Measurements from ENCODE around the gene BLTP3B.
"Not testable (repeated sequence)": the region's sequence is repeated elsewhere in the genome, so short reads cannot be mapped to it uniquely, and the experiment has no call there.

The BLTP3B gene, protein sequence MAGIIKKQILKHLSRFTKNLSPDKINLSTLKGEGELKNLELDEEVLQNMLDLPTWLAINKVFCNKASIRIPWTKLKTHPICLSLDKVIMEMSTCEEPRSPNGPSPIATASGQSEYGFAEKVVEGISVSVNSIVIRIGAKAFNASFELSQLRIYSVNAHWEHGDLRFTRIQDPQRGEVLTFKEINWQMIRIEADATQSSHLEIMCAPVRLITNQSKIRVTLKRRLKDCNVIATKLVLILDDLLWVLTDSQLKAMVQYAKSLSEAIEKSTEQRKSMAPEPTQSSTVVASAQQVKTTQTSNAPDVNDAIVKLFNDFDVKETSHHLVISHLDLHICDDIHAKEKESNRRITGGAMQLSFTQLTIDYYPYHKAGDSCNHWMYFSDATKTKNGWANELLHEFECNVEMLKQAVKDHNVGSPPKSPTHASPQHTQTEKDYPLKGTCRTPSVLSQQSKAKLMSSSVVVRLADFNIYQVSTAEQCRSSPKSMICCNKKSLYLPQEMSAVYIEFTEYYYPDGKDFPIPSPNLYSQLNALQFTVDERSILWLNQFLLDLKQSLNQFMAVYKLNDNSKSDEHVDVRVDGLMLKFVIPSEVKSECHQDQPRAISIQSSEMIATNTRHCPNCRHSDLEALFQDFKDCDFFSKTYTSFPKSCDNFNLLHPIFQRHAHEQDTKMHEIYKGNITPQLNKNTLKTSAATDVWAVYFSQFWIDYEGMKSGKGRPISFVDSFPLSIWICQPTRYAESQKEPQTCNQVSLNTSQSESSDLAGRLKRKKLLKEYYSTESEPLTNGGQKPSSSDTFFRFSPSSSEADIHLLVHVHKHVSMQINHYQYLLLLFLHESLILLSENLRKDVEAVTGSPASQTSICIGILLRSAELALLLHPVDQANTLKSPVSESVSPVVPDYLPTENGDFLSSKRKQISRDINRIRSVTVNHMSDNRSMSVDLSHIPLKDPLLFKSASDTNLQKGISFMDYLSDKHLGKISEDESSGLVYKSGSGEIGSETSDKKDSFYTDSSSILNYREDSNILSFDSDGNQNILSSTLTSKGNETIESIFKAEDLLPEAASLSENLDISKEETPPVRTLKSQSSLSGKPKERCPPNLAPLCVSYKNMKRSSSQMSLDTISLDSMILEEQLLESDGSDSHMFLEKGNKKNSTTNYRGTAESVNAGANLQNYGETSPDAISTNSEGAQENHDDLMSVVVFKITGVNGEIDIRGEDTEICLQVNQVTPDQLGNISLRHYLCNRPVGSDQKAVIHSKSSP (N-terminal part only)

DNA sequence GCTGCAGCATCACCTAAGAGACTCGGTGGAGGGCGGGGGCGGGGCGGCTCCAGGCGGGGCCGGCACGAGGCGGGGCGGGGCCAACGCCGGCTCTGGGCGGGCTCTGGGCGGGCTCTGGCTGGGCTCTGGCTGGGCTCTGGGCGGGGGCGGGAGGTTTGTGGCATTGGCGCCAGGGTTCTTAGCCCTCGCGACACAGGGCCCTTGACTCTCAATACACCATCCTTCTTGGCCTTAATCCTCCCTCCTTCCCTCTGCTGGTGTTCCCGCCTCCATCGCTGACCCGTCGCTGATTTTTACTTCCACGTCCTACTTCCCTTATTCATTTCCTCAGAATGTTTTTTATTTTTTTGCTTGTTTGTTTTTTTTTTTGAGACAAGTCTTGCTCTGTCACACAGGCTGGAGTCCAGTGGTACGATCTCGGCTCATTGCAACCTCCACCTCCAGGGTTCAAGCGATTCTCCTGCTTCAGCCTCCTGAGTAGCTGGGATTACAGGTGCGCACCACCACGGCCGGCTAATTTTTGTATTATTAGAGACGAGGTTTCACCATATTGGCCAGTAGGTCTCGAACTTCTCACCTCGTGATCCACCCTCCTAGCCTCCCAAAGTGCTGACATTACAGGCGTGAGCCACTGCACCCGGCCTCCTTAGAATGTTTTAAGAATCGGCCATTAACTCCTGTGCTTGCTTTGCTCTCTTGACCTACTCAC, at the start of gene BLTP3B:
Gene BLTP3B, minus strand, starts transcription at position 24 of the 709 bp plus-strand sequence. CDS start 239 bp downstream, outside the sequence.
- peak; percentile 42 for DNase-seq

DNA sequence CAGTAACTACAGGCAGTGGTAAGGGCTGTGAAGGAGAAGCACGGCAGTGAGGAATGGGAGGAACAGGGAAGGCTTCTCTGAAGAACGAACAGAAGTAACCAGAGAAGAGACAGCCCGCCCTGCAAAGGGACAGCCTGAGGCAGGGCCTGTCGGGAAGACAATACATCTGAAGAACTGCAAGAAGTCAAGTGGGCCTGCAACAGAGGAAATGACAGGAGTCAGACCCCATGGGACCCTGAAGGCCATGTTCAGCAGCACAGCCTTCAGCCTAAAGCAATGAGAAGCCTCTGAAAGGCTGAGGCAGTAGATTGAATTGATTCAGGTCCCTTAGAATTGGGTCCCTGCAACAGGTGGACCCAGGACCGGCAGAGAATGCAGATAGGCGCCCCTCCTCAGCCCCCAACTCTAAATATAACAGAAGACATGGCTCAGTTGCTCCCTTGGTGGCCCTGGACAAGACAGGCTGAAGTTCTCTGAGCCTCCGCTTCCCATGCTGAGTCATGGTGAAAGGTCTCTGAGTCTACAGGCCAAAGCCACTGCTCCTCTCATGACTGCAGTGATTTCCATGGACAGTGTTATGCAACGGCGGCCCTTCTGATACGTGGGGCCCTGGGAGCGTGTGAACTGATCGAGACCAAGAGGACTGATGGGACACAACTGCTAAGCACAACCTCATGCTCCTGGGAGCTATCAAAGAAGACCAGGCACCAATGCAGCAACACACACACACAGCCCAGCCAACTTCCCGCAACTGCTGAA, 47.1 kb upstream of the BLTP3B start:
- no peak for DNase-seq

DNA sequence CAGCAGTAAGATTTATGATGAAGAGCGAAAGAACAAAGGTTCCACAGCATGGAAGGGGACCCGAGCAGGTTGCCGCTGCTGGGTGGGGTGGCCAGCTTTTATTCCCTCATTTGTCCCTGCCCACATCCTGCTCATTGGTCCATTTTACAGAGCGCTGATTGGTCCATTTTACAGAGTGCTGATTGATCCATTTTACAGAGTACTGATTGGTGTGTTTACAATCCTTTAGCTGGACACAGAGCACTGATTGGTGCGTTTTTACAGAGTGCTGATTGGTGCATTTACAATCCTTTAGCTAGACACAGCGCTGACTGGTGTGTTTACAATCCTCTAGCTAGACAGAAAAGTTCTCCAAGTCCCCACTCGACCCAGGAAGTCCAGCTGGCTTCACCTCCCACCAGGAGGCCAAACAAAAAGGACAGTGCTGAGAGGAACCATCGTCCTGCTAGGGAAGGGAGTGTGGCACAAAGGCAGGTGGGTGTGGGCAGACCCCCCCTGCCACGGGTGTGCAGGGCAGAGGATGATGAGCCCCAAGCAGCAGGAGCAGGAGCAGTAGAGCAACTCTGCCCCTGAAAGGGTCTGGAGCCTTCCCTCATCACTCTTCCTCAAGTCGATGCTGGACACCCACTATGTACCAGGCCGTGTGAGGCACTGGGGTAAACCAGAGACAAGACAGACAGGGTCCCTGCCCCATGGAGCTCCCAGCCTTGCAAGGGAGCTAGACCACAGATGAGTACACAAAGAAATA, 46.4 kb upstream of the BLTP3B start:
- DNase-seq = not testable (repeated sequence)

DNA sequence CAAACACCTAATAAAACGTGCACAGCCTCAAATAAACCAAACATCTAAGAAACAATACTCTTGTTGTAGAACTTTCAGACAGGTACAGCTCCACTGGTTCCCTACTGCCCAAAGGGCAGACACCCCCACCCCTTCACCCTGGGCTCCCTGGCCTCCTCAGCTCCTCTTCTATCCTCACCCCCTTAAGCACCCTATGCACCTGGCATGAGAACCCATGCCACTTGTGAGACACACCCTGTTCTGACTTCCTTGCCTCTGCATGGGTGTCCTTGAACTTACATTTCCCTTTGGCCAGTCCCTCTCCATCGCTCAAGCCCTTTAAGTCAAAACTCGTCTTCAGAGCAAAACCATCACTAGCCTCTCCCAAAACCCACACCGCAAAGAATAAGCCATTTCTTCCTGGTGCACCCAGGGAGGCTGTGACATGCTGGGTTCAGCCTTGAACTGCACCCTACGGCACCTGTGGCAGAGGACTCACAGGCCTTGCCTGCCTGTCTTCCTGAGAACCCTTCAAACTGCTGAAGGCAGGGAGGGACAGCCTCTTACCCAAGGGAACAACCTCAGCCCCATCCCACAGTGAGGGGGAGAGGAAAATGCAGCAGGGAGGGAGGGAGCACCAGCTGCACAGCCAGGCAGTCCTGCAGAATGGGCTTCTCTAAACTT, 45.3 kb upstream of the BLTP3B start:
- no peak for DNase-seq

DNA sequence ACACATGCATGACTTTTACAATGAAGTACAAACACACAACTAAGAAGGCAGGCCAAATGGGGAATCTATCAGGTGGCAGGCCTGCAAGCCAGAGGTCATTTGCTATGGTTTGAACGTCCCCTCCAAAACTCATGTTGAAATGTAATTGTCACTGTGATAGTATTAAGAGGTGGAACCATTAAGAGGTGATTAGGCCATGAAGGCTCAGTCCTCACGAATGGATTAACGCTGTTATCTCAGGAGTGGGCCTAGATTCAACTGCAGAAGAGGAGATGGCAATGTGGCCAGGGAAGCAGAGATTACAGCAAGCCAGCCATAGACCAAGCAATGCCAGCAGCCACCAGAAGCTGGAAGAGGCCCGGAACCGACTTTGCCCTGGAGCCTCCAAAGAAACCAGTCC, 44.4 kb upstream of the BLTP3B start:
- no peak for DNase-seq

DNA sequence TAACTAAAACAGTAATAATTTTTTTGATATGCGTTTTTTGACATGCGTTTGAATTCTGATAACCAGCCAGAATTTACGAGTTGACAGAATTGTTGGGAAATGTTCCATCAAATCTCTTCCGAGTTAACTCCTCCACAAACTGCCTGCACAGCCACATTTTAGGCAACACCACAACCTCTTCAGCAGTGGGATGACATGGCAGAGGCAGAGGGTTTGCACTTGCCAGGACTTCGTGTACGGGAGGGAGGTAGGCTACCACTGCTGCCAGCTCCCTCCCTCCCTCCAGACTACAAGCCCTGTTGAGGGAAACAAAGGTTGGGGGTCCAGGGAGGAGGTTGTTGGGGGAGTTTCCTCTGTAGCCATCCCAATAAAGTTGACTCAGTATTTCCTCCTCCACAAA, 43.4 kb upstream of the BLTP3B start:
- DNase-seq = no peak

DNA sequence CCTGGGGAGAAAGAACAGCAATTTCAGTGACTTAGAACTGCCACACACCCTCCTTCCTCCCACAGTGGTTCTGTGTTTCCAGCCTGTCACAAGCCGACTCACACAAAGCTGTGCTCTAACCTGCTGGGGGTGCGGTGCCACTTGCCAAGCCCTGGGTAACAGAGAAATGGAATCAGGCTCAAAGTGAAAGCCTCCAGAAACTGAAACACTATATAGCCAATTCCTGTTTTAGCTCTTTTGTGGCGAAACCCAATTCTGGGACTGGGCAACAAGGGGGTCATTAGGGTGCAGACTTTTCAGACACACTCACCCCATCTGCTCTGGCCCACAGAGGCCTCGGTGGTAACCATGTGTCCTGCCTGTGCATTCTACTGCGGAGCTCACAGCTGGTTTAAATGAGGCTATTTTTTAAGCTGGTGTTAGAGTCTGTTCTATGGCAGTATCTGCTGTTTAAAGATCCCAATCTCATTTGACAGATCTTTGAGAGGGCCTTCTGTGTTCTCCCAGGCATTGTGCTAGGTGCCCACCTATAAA, 42.8 kb upstream of the BLTP3B start:
- no peak for DNase-seq

DNA sequence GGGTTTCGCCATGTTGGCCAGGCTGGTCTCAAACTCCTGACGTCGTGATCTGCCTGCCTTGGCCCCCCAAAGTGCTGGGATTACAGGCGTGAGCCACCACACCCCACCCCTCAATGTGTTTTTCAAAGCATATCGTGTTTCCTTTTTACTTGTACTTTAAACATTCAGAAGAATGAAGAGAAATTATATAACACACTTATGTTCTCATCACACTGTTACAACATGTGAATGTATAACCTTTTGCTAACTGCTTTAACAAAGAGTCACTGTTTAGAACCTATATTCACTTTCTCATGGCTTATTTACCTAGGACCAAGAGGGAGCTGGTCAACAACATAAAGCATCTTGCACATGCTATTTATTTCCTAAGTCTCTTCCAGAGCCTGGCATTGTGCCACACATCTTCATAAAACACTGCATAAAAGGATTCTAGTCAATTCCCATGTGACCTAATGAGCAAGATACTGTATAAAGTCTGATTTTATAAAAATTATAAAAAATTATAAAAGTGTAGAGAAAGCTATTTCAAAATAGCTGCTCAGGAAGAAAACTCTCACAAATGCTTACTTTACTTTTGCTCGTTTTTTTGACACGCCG, 42.0 kb upstream of the BLTP3B start:
- DNase-seq = no peak

DNA sequence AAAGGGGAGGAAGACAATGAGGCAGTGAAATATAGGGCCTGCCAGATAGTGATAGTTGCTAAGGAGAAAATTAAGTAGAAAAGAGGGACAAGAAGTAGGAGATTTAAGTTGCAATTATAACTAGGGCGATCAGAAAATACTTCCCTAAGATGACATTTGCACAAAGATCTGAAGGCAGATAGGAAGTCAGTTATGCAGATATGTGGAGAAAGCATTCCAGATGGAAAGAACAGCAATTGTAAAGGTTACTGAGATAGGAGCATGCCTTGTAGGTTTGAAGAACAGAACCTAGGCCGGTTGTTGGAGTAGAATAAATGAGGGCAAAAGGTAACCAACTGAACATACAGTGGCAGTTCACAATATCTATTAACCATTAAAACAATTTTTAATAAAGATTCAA, 36.6 kb upstream of the BLTP3B start:
- no peak for DNase-seq

DNA sequence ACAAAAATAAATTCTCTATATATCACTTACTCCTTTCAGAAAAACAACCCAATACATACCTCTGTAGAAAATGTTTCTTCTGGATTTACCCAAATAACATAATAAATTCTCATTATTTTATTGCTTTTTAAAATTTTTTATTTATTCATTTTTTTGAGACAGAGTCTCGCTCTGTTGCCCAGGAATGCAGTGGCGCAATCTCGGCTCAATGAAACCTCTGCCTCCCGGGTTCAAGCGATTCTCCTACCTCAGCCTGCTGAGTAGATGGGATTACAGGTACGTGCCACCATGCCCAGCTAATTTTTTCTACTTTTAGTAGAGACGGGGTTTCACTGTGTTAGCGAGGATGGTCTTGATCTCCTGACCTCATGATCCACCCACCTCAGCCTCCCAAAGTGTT, 33.8 kb upstream of the BLTP3B start:
- DNase-seq = not testable (repeated sequence)

DNA sequence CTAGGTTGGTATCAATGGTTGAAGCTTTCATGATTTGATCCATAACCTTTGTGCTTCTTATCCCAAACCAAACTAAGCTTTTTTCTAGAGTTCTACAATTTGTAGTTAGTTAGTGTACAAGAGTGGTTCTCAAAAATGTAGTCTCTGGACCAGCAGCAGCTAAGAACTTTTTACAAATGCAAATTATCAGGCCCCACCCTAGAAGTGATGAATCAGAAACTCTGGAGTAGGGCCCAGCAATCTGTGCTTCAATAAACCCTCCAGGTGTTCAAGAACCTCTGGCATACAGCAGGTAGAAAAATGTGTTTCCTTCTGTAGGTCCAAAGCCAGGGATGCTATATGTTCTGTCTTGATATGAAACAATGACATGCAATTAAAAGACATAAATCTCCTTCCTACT, 31.8 kb upstream of the BLTP3B start:
- no peak for DNase-seq

DNA sequence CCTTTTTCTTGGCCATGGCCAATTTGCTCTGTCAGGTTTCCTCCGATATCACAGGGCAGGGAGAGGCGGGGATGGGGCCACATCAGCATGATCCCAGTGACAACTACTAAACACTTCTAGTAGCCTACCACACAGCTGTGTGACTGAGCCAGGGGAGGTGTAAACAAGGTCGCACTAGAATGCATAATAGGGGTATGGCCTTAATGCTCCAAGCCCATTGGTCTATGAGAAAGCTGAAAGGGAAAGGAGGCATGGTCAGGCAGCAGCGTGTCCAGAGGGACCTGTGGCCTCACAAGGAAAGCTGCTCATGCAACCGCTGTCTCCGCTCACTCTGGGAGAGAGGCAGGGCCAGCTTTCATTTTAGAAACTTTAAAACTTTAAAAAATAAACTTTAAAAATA, 30.4 kb upstream of the BLTP3B start:
- DNase-seq = no peak

DNA sequence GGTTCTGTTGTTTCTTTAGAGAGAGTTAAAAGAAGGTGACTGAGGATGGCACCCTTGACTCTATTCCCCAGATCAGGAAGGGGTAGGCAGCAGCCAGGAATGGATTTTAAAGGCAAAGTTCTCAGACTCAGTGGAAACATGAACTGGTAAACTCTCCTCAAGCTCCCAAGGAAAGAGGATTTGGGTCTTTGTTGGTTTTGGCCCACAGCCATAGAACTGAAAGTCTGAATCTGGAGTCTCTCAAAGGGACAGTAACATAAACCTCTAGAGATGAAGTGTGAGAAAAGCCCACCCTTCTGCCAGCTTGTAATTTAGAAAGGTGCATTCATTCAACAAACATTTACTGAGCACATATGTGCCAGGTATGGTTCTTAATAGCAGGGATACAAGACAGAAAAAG, 28.6 kb upstream of the BLTP3B start:
- no peak for DNase-seq

DNA sequence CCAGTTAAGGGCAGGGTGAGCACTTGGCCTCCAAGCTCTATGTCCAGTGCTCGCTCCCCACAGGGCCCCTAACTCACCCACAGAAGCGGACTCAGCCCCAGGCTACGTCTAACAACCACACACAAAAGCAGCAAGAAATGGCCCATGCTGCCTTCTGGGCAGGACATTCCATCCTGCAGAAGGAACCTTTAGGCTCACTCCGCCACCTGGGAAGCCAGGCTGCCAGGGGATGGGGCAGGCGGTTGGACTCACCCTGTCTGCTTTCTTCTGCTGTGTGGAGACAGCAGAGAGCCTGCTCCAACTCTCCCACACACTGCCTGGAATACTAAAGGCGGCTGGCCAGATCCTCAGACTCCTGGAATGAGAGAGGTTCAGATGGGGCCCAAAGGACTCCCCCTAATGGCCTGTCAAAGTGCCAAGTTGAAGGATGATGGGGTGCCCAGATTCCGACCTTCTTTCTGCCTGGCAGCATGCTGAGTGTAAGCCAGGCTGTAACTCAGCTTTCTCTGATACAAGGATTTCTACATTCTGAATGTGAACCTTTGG, 27.7 kb upstream of the BLTP3B start:
- peak; percentile 34 for DNase-seq

DNA sequence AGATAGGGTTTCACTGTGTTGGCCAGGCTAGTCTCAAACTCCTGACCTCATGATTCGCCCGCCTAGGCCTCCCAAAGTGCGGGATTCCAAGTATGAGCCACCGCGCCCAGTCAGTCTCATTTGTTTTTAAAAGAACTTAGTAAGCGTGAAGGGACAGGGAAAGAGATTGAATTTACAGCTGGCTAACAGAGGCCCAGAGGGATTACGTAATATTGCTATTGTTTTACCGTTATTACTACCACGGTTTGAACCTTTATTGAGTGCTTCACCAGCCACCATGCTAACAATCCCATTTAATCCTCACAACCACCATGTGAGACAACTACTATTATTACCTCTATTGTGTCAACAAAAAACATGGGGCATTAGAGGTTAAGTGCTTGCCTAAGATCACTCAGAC, 26.7 kb upstream of the BLTP3B start:
- no peak for DNase-seq

DNA sequence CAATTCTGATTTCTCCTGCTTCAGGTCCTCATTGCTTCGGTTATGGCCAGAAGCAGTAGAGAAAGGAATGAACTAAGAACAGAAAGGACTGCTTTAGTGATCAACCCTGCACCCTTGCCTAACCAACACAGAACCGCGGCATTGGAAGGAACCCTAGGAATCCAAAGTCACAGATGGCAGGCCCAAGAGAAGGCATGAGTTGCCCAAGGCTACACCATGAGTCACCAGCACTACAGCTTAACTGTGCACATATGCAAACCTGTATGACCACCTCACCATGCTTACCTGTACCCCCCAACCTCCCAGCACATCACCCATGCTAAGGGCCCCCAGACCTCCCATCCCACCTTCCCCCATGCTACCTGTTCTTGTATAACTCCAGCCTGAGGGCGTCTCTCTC, 25.9 kb upstream of the BLTP3B start:
- DNase-seq = no peak

DNA sequence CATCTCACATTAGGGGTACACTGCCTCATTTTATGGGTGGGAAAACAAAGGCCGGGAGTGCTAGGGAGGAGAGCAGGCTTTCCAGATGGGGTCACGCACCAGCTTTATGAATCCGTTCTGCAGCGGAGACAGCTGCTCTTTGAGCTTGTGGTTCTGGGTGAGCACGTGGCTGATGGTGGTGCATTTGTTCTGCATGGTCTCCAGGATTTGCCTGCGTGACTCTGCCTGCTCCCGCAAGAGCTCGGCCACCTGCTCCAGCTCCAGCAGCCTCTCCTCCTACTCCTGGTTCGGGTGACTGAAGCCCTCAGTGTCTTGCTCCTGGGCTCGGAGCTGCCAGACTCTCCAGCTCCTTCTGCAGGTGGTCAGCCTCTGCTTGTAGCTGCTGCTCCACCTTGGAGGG, 23.6 kb upstream of the BLTP3B start:
- DNase-seq = no peak

DNA sequence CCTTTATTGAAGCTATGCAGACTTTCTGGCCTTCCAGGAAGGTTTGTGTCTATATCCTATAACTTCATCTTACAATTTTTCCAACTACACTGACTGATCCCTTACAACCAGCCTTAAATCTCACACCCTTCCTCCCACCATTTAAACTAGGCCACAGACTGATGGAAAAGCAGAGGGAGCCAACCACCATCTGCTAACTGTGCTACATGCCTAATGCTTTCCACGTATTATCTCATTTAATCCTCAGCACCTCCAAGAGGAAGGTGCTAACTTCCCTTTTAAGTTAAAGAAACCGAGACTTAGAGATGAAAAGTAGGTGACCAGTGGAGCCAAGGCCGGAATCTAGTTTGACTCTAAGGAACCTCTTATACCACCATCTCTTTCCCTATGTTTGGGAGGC, 22.7 kb upstream of the BLTP3B start:
- DNase-seq = no peak

DNA sequence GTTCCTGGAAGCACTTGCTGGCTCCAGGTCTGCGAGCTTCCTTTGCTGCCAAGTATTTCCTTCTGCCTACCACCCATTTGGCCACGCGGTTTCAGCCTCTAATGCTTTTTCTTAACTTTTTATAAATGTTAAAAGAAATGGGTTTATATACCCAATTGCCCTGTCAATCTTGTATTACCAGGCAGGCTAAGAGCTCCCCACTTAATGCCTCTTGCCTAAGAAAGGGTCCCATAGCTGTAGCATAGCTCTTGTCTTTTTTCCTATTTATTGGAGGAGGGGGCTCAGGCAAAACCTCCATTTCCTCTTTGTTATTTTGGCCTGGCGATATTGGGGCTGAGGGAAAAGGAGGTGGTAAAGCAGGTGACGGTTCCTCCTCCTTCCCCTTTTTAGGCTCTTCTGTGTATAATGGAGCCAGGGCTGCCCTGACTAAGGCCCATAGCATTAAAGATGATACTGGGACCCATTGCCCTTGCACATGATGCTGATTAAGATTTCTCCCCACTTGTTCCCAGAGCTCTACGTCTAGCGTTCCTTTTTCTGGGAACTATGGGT, 21.6 kb upstream of the BLTP3B start:
- DNase-seq = no peak

Data from NCI-H226 (cell line).